OCI-LY1 (cell line): ENCODE measurements around the gene CRY2.

Source experiments
- H2AFZ ChIP-seq: fragments of 200-600 bp; sonication (generic), shearing (Covaris generic); 2 replicates; pipeline ENCODE4 v1.6.0; 2014; ENCODE audit warnings: antibody characterized with exemption, mild to moderate bottlenecking, low read length
- H3F3A ChIP-seq: fragments of 200-600 bp; sonication (generic), shearing (Covaris generic); 2 replicates; pipeline ENCODE4 v1.6.0; 2014; ENCODE audit warnings: mild to moderate bottlenecking, antibody characterized with exemption, low read length, moderate library complexity; ENCODE audit not compliant: insufficient read depth
- H3K27ac ChIP-seq: fragments of 200-600 bp; sonication (generic); 2 replicates; pipeline ENCODE4 v1.5.1; 2014; ENCODE audit warnings: low read length, mixed run types, mild to moderate bottlenecking, low read depth; ENCODE audit not compliant: poor library complexity, severe bottlenecking
- H3K27me3 ChIP-seq: fragments of 200-600 bp; sonication (generic); 2 replicates; pipeline ENCODE4 v1.6.0; 2014; ENCODE audit warnings: antibody characterized with exemption, mild to moderate bottlenecking, low read length, moderate library complexity; ENCODE audit not compliant: insufficient read depth
- H3K36me3 ChIP-seq: fragments of 200-600 bp; sonication (generic); 2 replicates; pipeline ENCODE4 v1.6.1; 2014; ENCODE audit warnings: mild to moderate bottlenecking, antibody characterized with exemption, low read length, moderate library complexity, mixed read lengths; ENCODE audit not compliant: insufficient read depth
- H3K4me1 ChIP-seq: fragments of 200-600 bp; sonication (generic); 2 replicates; pipeline ENCODE4 v1.5.1; 2014; ENCODE audit warnings: mild to moderate bottlenecking, low read length, moderate library complexity; ENCODE audit not compliant: insufficient read depth, severe bottlenecking
- H3K4me2 ChIP-seq: fragments of 200-600 bp; sonication (generic), shearing (Covaris generic); 2 replicates; pipeline ENCODE4 v1.6.1; 2014; ENCODE audit warnings: low read length
- H3K4me3 ChIP-seq: fragments of 200-600 bp; sonication (generic); 2 replicates; pipeline ENCODE4 v1.5.1; 2014; ENCODE audit warnings: low read length, low read depth, mild to moderate bottlenecking, mixed read lengths; ENCODE audit not compliant: poor library complexity, severe bottlenecking
- H3K79me2 ChIP-seq: fragments of 200-600 bp; shearing (Covaris generic); 2 replicates; pipeline ENCODE4 v1.6.1; 2016; ENCODE audit warnings: mixed run types, low read length, mixed read lengths; ENCODE audit not compliant: insufficient read depth
- H3K9ac ChIP-seq: fragments of 200-600 bp; sonication (generic), shearing (Covaris generic); 2 replicates; pipeline ENCODE4 v1.6.1; 2014; ENCODE audit warnings: mild to moderate bottlenecking, low read length, mixed read lengths
- H3K9me2 ChIP-seq: fragments of 200-600 bp; sonication (generic), shearing (Covaris generic); 2 replicates; pipeline ENCODE4 v1.6.1; 2014; ENCODE audit warnings: low read depth, mild to moderate bottlenecking, low read length, mixed read lengths
- H3K9me3 ChIP-seq: fragments of 200-600 bp; shearing (Covaris generic); 2 replicates; pipeline ENCODE4 v1.6.1; 2014; ENCODE audit warnings: low read length, mixed read lengths
- H4K20me1 ChIP-seq: fragments of 200-600 bp; sonication (generic), shearing (Covaris generic); 2 replicates; pipeline ENCODE4 v1.6.0; 2016; ENCODE audit warnings: mild to moderate bottlenecking, low read length; ENCODE audit not compliant: insufficient read depth
- CTCF ChIP-seq: fragments of 200-600 bp; sonication (generic), shearing (Covaris generic); IDR thresholded peaks from 2 replicates; pipeline ENCODE4 v1.5.1; 2017; ENCODE audit warnings: mild to moderate bottlenecking, antibody characterized with exemption, low read length, moderate library complexity, mixed read lengths
- EZH2 ChIP-seq: fragments of 200-600 bp; sonication (generic), shearing (Covaris generic); IDR thresholded peaks from 2 replicates; pipeline ENCODE4 v1.8.0; 2017; ENCODE audit warnings: borderline replicate concordance, mixed run types, mild to moderate bottlenecking, antibody characterized with exemption, low read length, moderate library complexity, mixed read lengths

Gene CRY2

GRCh38 chr11:45844822-45845578 is 2.3 kb upstream of the CRY2 start:
- Histone ChIP-seq H3K9me3 (no peaks in the 10 kb centered on the region), H3K4me2 (no peak overlapping the region), H3F3A (no peaks in the 10 kb centered on the region), H3K79me2 (peaks cover 13% of the 10 kb centered on the region), H3K27me3 (no peaks in the 10 kb centered on the region), H4K20me1 (0 out of 2 replicates have a peak, but pooled peaks cover 2% of the 10 kb centered on the region), H3K9me2 (no peaks in the 10 kb centered on the region), H3K9ac (no peak overlapping the region), H2AFZ (no peak overlapping the region), H3K4me1 (peaks cover 31% of the 10 kb centered on the region), H3K4me3 (no peak overlapping the region), H3K27ac (no peak overlapping the region), H3K36me3 (no peaks in the 10 kb centered on the region)
- TF ChIP-seq CTCF (no peak), EZH2 (no peak)

DNA sequence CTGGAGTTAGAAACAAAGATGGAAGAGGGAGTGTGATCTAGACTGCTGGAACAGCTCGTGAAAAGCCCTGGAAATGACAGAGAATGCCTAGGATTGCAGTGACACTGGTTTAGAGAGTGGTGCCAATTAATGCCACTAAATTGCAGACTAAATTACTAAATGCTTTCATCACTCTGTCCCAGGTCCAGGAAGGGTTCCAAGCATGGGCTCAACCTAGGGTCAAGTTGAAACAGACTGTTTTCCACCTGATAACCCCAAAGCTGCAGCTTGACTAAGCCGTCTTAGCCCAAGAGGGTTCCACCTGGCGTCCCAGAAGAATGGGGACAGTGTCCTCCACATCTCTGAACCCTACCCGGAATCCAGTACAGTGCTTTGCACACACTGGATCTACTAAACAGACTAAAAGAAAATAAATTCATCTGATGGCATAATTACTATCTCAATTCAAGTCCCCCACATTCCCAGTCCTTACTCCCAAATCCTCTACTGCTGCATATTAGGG is 1.1 kb upstream of the CRY2 start:
- Histone ChIP-seq H3K79me2 (peaks cover 20% of the 10 kb centered on the region), H3K9me3 (no peaks in the 10 kb centered on the region), H3K36me3 (no peaks in the 10 kb centered on the region), H4K20me1 (0 out of 2 replicates have a peak, but pooled peaks cover 2% of the 10 kb centered on the region), H2AFZ (peak overlapping the region; percentile 58; the same call in 1 of the 2 replicates), H3K9me2 (no peaks in the 10 kb centered on the region), H3K27me3 (no peaks in the 10 kb centered on the region), H3K4me3 (peak overlapping the region; percentile 84), H3K27ac (no peak overlapping the region), H3K9ac (no peak overlapping the region), H3F3A (no peaks in the 10 kb centered on the region), H3K4me1 (peaks cover 31% of the 10 kb centered on the region), H3K4me2 (peak overlapping the region; percentile 81)
- TF ChIP-seq CTCF = no peak
- no peak for TF ChIP-seq EZH2

DNA sequence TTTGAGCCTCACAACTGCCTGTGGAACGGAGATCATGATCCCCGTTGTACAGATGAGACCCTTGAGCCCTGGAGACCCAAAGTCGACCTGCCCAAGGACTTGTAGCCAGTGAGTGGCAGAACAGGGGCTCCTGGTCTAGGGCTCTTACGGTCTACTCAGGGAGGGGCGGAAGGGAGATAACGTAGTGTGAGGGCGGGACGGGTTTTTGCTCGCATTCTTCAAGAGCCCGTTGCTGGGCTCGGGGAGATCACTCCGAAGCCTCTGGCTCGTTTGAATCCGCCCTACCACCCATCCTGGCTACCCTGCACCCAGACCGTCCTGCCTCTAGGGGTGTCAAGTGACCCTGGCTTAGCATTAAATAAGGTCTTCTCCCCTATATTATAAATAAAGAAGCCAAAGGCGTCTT is 639 bp downstream of the CRY2 start:
- H3F3A ChIP-seq = no peaks in the 10 kb centered on the region
- H3K4me2 ChIP-seq = peak overlapping the region; percentile 69
- H3K9me3 ChIP-seq = no peaks in the 10 kb centered on the region
- 0 out of 2 replicates have a peak, but pooled peaks cover 2% of the 10 kb centered on the region for H4K20me1 ChIP-seq
- peak overlapping the region; percentile 0 for H3K27ac ChIP-seq
- H3K27me3 ChIP-seq = no peaks in the 10 kb centered on the region
- H3K4me1 ChIP-seq = peaks cover 43% of the 10 kb centered on the region
- TF ChIP-seq EZH2 (no peak), CTCF (no peak)
- H3K4me3 ChIP-seq = peak overlapping the region; percentile 84
- H3K79me2 ChIP-seq = peaks cover 32% of the 10 kb centered on the region
- H3K9ac ChIP-seq = peak overlapping the region; percentile 79
- H3K36me3 ChIP-seq = no peaks in the 10 kb centered on the region
- H3K9me2 ChIP-seq = no peaks in the 10 kb centered on the region
- H2AFZ ChIP-seq = no peak overlapping the region
